Activated T-helper 1 cell treated with anti-CD3 and anti-CD28 coated beads, Interleukin-12 subunit alpha, Interleukin-12 subunit beta, Interleukin-2, Interleukin-4 antibody, amounts not matched to agents 30 ng/mL and 10 ng/mL and 1 ng/mL, durations not matched to agents 14 hours and 24 hours and 36 hours (primary cell): ENCODE data around the gene ZBTB7B. TPM values are rescaled to one million over a fixed set of nuclear protein-coding genes. Genes with fewer than 3 reads are reported as not detected.
A peak's percentile ranks its signal among the peaks of the same experiment; 100 is the strongest.

ENCODE experiments used
- DNase-seq: peaks from one replicate; pipeline ENCODE4 v3.0.0; 2021; ENCODE audit warnings: low spot score
- H3K27ac Mint-ChIP-seq: one replicate; pipeline ENCODE4 v1.8.0; 2021; ENCODE audit warnings: mild to moderate bottlenecking, mixed read lengths
- H3K27me3 Mint-ChIP-seq: one replicate; pipeline ENCODE4 v1.8.0; 2022; ENCODE audit warnings: mild to moderate bottlenecking, moderate library complexity, mixed read lengths; ENCODE audit not compliant: insufficient read depth
- H3K36me3 Mint-ChIP-seq: one replicate; pipeline ENCODE4 v1.8.0; 2021; ENCODE audit warnings: low read depth, mixed read lengths
- H3K4me1 Mint-ChIP-seq: one replicate; pipeline ENCODE4 v1.8.0; 2021; ENCODE audit warnings: low read depth, mixed read lengths
- H3K4me3 Mint-ChIP-seq: one replicate; pipeline ENCODE4 v1.8.0; 2021; ENCODE audit warnings: mild to moderate bottlenecking, moderate library complexity, mixed read lengths
- H3K9me3 Mint-ChIP-seq: one replicate; pipeline ENCODE4 v1.8.0; 2021; ENCODE audit warnings: mixed read lengths
- intact Hi-C: fragments of 100-400 bp; cut with micrococcal nuclease; formaldehyde crosslinking; loops from one replicate; pipeline ENCODE4 v1.15.1; 2024
- total RNA-seq: library from RNA; stranded (reverse); gene quantifications from 2 replicates; pipeline ENCODE4 v1.2.3, GENCODE V29; 2022

ZBTB7B gene
- total RNA-seq, 1 donor from 2014 or later = 172 TPM

- Mint-ChIP-seq H3K4me3 (no peak overlapping the region), H3K27me3 (peaks cover 15% of the 10 kb centered on the region), H3K27ac (no peak overlapping the region), H3K36me3 (no peaks in the 10 kb centered on the region), H3K9me3 (no peaks in the 10 kb centered on the region), H3K4me1 (no peaks in the 10 kb centered on the region)
- intact Hi-C loops = no loop called here
- DNase-seq = no peak
Measured at GRCh38 chr1:155034318-155035208, 32.0 kb downstream of the ZBTB7B start.

DNA sequence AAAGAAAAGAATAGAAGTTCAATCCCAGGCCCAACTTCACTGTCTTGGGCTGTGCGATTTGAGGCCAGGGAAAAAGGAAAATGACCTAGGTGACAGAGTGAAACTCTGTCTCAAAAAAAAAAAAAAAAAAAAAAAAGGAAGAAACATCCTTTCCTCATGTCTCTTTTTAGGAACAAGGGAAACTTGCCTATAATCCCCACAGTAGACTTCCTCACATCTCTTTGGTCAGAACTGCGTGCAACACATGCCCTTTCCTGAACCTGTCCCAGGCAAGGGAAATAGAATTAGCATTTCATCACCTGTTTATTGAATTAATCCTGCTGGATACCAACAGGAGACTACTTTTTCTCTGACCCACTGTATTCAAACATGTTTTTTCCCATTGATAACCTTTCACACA lies 33.3 kb downstream of the ZBTB7B start:
- H3K36me3 Mint-ChIP-seq = no peaks in the 10 kb centered on the region
- no peak for DNase-seq
- no peak overlapping the region for H3K27ac Mint-ChIP-seq
- H3K27me3 Mint-ChIP-seq = peaks cover 18% of the 10 kb centered on the region
- no peaks in the 10 kb centered on the region for H3K4me1 Mint-ChIP-seq
- intact Hi-C loops = no loop called here
- H3K9me3 Mint-ChIP-seq = no peaks in the 10 kb centered on the region
- no peak overlapping the region for H3K4me3 Mint-ChIP-seq

DNA sequence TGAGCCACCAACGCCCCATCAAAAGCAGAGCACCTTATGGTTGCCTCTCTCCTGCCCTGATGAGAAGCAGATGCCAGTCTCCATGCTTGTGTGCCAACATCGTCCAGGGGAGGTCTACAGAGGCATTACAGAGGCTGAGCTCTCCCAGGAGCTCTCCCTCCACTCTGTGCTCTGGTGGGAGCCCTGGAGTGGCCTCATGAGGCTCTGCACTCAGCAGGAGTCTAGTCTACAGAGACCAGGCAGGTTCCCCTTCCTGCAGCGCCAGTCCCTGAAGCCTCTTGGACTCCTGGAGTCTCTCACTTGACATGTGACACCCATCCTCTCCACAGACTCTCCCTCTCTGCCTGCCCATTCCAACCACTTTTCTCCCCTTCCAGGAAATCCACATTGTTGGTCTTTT lies 34.4 kb downstream of the ZBTB7B start:
- DNase-seq = no peak
- no peak overlapping the region for H3K27ac Mint-ChIP-seq
- no peaks in the 10 kb centered on the region for H3K36me3 Mint-ChIP-seq
- no peak overlapping the region for H3K4me3 Mint-ChIP-seq
- intact Hi-C loops = no loop called here
- peaks cover 18% of the 10 kb centered on the region for H3K27me3 Mint-ChIP-seq
- no peaks in the 10 kb centered on the region for H3K4me1 Mint-ChIP-seq
- no peaks in the 10 kb centered on the region for H3K9me3 Mint-ChIP-seq

DNA sequence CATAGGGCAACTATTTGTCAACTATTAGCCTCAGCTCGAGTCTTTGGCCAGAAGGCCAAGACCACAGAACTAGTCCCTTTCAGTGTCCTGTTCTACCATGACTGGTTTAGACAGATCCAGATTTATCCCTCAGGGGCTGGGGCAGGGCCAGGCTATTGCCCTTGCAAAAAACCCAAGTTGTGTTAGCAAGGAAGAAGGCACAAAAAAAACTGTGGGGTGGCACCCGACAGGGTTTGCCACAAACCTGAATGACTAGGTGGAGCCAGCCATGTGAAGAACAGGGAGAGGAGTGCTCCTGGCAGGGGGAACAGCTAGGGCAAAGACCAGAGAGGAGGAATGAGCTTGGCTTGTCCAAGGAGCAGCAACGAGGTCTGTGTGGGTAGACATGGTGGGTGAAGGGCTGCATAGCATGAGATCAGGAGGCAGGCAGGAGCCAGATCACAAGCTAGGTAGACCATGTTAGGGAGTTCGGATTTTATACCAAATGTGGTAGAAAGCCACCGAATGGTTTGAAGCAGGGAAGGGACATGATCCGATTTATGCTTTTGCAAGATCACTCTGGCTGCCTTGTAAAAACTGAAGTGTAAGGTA lies 35.3 kb downstream of the ZBTB7B start:
- Mint-ChIP-seq H3K27me3 (peaks cover 20% of the 10 kb centered on the region), H3K9me3 (no peaks in the 10 kb centered on the region), H3K27ac (no peak overlapping the region), H3K4me1 (no peaks in the 10 kb centered on the region), H3K4me3 (no peak overlapping the region), H3K36me3 (no peaks in the 10 kb centered on the region)
- intact Hi-C loops = no loop called here
- DNase-seq = no peak

DNA sequence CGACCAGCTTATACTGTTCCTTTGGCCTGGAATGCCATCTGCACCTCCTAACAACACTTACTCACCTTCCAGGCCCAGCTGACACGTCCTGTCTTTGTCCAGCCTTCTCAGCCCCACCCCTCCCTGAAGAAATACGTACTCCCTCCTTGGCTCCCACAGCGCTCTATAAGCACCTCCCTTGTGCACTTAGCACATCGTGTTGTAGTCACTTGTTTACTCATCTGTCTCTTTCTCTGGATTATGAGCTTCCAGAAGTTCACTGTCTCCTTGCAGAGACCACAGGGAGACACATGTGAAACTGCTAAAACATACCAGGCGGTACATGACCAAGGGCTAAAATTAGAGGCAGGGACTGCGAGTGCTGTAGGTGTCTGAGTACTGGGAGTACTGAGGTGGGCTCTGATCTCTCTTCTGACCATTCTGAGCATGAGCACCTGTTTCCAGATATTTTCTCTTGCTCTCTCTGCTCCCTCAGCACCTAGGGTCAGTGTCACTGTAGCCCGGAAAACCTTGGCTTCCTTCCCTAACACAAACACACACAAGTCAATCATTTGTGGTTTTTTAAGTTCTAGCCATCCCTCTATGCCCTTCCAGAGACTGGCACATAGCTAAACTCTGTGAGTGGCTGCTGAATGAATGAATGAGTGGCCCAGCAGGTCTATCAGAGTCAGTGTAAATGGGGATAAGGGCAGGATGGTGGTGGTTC lies 36.2 kb downstream of the ZBTB7B start:
- no peaks in the 10 kb centered on the region for H3K4me1 Mint-ChIP-seq
- no peak overlapping the region for H3K27ac Mint-ChIP-seq
- DNase-seq = no peak
- peaks cover 21% of the 10 kb centered on the region for H3K27me3 Mint-ChIP-seq
- no peaks in the 10 kb centered on the region for H3K36me3 Mint-ChIP-seq
- H3K4me3 Mint-ChIP-seq = no peak overlapping the region
- intact Hi-C loops = no loop called here
- H3K9me3 Mint-ChIP-seq = no peaks in the 10 kb centered on the region

DNA sequence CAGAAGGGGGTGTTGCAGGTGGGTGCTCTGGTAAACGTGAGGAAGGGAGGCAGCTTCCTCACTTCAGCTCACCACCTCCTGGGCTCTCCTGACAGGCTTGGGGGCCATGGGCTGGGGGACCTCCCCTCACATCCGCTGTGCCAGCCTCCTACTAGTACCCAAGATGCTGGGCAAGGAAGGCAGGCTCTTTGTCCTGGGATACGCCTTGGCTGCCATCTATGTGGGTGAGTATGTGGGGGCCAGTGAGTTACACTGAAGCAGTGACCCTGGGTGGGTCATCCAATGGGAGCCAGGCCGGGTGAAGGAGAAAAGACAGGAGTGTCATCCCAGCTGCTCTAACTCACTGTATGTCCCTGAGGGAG lies 36.7 kb downstream of the ZBTB7B start:
- intact Hi-C loops = no loop called here
- Mint-ChIP-seq H3K36me3 (no peaks in the 10 kb centered on the region), H3K4me1 (peaks cover under 1% of the 10 kb centered on the region), H3K27ac (no peak overlapping the region), H3K27me3 (peaks cover 21% of the 10 kb centered on the region), H3K9me3 (no peaks in the 10 kb centered on the region), H3K4me3 (no peak overlapping the region)
- DNase-seq = no peak

DNA sequence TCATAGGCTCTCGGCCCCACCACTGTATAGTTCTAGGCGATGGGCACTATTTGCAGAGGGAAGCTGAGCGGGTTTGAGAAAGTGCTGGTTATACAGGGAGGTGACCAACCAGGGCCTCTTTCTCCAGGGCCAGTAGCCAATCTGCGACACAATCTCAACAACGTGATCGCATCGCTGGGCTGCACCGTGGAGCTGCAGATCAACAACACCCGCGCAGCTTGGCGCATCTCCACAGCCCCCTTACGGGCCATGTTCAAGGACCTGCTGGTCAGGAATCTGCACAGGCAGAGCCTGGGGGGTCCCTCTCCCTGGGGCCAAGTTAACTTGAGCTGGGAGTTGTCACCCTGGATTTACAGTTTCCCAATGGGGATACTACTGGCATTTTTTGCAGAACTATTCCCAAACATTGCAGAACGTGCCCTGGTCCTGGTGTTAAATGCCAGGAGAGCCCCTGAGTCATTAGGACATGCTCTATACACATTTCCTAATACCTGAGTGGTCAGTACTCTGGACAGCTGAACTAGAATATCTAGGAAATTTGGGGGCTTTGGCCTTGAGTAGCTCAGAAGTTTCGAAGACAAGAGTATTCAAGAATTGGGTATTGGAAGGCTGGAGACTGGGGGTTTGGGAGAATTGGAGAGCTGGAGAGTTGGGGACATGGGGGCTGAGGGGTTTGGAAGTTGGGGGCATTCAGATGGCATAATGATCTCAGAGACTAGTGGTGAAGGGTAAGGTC lies 37.9 kb downstream of the ZBTB7B start:
- Mint-ChIP-seq H3K27ac (no peak overlapping the region), H3K9me3 (no peaks in the 10 kb centered on the region), H3K27me3 (peaks cover 17% of the 10 kb centered on the region), H3K4me3 (no peak overlapping the region), H3K36me3 (no peaks in the 10 kb centered on the region), H3K4me1 (peaks cover 13% of the 10 kb centered on the region)
- intact Hi-C loops = no loop called here
- DNase-seq = no peak

DNA sequence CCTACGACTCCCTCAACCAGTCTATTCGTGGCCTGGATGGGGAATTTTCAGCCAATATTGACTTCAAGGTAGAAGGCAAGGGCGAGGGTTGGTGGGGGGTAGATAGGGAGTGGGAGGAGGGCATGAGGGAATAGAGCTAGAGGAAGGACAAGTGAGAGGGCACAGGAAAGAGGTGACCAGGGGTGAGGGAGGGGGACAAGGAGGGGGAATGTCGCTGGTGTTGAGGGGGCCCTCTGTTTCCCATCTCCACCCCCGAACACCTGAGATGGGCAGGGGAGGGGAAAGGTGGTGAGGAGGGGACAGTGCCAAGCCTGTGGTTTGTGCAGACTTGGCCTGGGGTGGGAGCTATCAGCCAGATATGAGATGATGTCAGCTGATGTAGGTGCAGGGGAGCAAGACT lies 40.2 kb downstream of the ZBTB7B start:
- H3K4me1 Mint-ChIP-seq = peaks cover 15% of the 10 kb centered on the region
- no peak for DNase-seq
- no peak overlapping the region for H3K27ac Mint-ChIP-seq
- no peaks in the 10 kb centered on the region for H3K36me3 Mint-ChIP-seq
- intact Hi-C loops = no loop called here
- peaks cover 10% of the 10 kb centered on the region for H3K27me3 Mint-ChIP-seq
- H3K9me3 Mint-ChIP-seq = no peaks in the 10 kb centered on the region
- H3K4me3 Mint-ChIP-seq = no peak overlapping the region

DNA sequence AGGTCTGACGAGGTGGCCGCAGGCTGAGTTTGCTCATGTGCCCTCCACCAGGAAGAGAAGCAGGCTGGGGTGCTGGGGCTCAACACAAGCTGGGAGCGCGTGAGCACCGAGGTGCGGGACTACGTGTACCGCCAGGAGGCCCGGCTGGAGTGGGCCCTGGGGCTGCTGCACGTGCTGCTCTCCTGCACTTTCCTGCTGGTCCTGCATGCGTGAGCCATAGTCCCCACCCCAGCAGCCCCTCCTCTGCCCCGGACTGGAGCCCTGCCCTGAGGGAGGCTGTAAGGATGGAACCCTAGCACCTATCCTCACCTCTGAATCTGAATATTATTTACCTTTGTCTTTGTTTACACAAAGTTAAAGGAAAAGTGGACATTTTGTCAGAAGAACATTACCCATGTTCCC lies 40.7 kb downstream of the ZBTB7B start:
- DNase-seq = no peak
- Mint-ChIP-seq H3K27me3 (peaks cover 10% of the 10 kb centered on the region), H3K27ac (no peak overlapping the region), H3K9me3 (no peaks in the 10 kb centered on the region), H3K36me3 (no peaks in the 10 kb centered on the region), H3K4me1 (peaks cover 15% of the 10 kb centered on the region), H3K4me3 (no peak overlapping the region)
- intact Hi-C loops = no loop called here

- H3K4me3 Mint-ChIP-seq = no peak overlapping the region
- H3K36me3 Mint-ChIP-seq = no peaks in the 10 kb centered on the region
- peaks cover 15% of the 10 kb centered on the region for H3K4me1 Mint-ChIP-seq
- intact Hi-C loops = no loop called here
- H3K27ac Mint-ChIP-seq = no peak overlapping the region
- no peaks in the 10 kb centered on the region for H3K9me3 Mint-ChIP-seq
- no peak for DNase-seq
- H3K27me3 Mint-ChIP-seq = peaks cover 10% of the 10 kb centered on the region
Measured at GRCh38 chr1:155043793-155044192, 41.2 kb downstream of the ZBTB7B start.

DNA sequence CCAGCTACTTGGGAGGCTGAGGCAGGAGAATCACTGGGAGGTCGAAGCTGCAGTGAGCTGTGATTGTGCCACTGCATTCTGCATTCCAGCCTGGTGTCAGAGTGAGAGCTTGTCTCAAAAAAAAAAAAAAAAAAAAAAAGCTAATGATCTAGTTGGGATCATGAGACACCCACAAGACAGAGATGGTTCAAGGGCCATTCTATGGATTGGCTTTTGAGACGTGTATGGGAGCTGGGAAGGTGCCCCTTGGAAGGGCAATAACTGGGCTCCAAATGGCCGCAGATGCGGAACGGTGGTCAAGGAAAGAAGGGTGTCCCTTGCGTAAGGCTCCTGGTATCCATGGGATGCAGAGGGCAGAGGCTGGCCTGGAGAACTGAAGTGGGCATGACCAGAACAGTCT lies 41.8 kb downstream of the ZBTB7B start:
- no peaks in the 10 kb centered on the region for H3K9me3 Mint-ChIP-seq
- intact Hi-C loops = no loop called here
- H3K4me1 Mint-ChIP-seq = peaks cover 15% of the 10 kb centered on the region
- no peak for DNase-seq
- no peak overlapping the region for H3K27ac Mint-ChIP-seq
- peaks cover 9% of the 10 kb centered on the region for H3K27me3 Mint-ChIP-seq
- H3K36me3 Mint-ChIP-seq = no peaks in the 10 kb centered on the region
- no peak overlapping the region for H3K4me3 Mint-ChIP-seq

GRCh38 chr1:155044812-155045657 lies 42.4 kb downstream of the ZBTB7B start:
- no peak overlapping the region for H3K27ac Mint-ChIP-seq
- H3K27me3 Mint-ChIP-seq = peaks cover 8% of the 10 kb centered on the region
- DNase-seq = peak; percentile 59
- no peaks in the 10 kb centered on the region for H3K36me3 Mint-ChIP-seq
- no peak overlapping the region for H3K4me3 Mint-ChIP-seq
- peaks cover 22% of the 10 kb centered on the region for H3K4me1 Mint-ChIP-seq
- no peaks in the 10 kb centered on the region for H3K9me3 Mint-ChIP-seq
- intact Hi-C loops = loop anchor here (1.0 kb wide), 2 partner anchors 16 to 40 kb away; no protein-coding TSS in a partner anchor
